Naive thymus-derived CD8-positive, alpha-beta T cell (primary cell): ENCODE measurements around the gene CACNA2D4. TPM values are rescaled to one million over a fixed set of nuclear protein-coding genes. Genes with fewer than 3 reads are reported as not detected.

Source experiments
- ATAC-seq, 2 donors: fragments of 150-1000 bp; cut with Tn5 transposase in 1 of 2; sonication (Bioruptor Pico), chemical (Tn5 transposase) in 1 of 2; 1 replicate in 1 of 2; 2 replicates in 1 of 2; pipeline ENCODE4 v1.10.0; 2021; ENCODE audit warnings: mild to moderate bottlenecking in 2 of 2, moderate library complexity in 2 of 2
- POLR2A ChIA-PET: fragments of 350-600 bp; sonication (Branson Sonifier 250); formaldehyde crosslinking; loops from one replicate; lab custom pipeline; 2021; ENCODE audit warnings: antibody characterized with exemption; lab: Charles Lee
- DNase-seq, 10 donors: peaks; one replicate each; pipeline versions ENCODE4 v3.0.0 to v3.0.0-alpha.2; 2020 to 2022
- H3K27ac Mint-ChIP-seq, 10 donors: one replicate each; pipeline ENCODE4 v1.8.0; 2020 to 2022; ENCODE audit warnings: mild to moderate bottlenecking in 10 of 10, mixed read lengths in 10 of 10, moderate library complexity in 4 of 10, inconsistent platforms in 1 of 10
- H3K27me3 Mint-ChIP-seq, 5 donors: one replicate each; pipeline ENCODE4 v1.8.0; 2021 to 2022; ENCODE audit warnings: mixed read lengths in 5 of 5
- H3K36me3 Mint-ChIP-seq, 3 donors: one replicate each; pipeline ENCODE4 v1.8.0; 2020 to 2022; ENCODE audit warnings: mixed read lengths in 3 of 3, mild to moderate bottlenecking in 2 of 3, inconsistent platforms in 1 of 3
- H3K4me1 Mint-ChIP-seq, 4 donors: one replicate each; pipeline ENCODE4 v1.8.0; 2021 to 2022; ENCODE audit warnings: mixed read lengths in 4 of 4
- H3K4me3 Mint-ChIP-seq, 10 donors: one replicate each; pipeline ENCODE4 v1.8.0; 2020 to 2022; ENCODE audit warnings: mild to moderate bottlenecking in 10 of 10, mixed read lengths in 10 of 10, moderate library complexity in 6 of 10, inconsistent platforms in 1 of 10
- H3K9me3 Mint-ChIP-seq, 9 donors: one replicate each; pipeline ENCODE4 v1.8.0; 2020 to 2022; ENCODE audit warnings: mixed read lengths in 9 of 9, mild to moderate bottlenecking in 3 of 9, inconsistent platforms in 1 of 9, moderate library complexity in 1 of 9
- polyA plus RNA-seq, 3 donors: library from polyadenylated mRNA; unstranded; fragments of 300-500 nt; fragmentation: Illumina TruSeq; gene quantifications; one replicate each; pipeline ENCODE4 v1.2.3, GENCODE V29; 2021
- total RNA-seq, 8 experiments: library from RNA in 2 of 8; stranded (reverse) in 2 of 8; gene quantifications; one replicate each; pipeline ENCODE4 v1.2.3 and lab custom pipeline; 2021 to 2026

The CACNA2D4 gene
- total and polyA plus RNA-seq, 5 experiments from 2014 or later, result 2.1 to 11.5 (median 5.0) TPM

- peak in 1 of 10 donors; percentile 43 for DNase-seq
- no peaks in the 10 kb centered on the region for H3K27me3 Mint-ChIP-seq
- peaks cover 16 to 33% (median 27%) of the 10 kb centered on the region in 4 donors for H3K4me1 Mint-ChIP-seq
- POLR2A ChIA-PET, result interaction anchor here (4.1 to 5.0 kb wide), 2 partner anchors 140 to 147 kb away, joined by 57 read pairs; no protein-coding TSS in a partner anchor
- peak overlapping the region in 1 of 10 donors; percentile 25 for H3K27ac Mint-ChIP-seq
- no peaks in the 10 kb centered on the region for H3K36me3 Mint-ChIP-seq
- H3K4me3 Mint-ChIP-seq, result peak overlapping the region in 1 of 10 donors; percentile 24
- H3K9me3 Mint-ChIP-seq, result no peaks in the 10 kb centered on the region
- ATAC-seq, result no peak
These were observed 124.8 kb downstream of the CACNA2D4 start for GRCh38 chr12:1793426-1794210.

DNA sequence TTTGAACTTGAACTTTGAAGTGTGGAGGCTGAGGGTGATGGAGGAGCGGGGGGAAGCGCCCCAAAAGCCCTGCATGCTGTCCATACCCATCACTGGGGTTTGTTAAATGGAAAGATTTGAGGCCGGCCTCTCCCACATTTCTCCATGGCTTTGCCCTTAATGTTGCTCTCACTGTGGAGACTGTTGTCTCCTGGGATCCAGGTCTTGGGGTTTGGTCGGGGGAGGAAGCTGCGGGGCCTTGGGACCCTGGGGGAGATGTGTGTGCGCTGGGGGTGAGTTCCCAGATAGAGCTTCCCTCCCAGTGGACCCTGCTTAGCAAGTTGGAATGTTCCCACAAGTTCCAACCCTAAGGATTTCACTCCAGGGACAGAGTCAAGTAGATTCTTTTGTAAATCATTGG is 126.0 kb downstream of the CACNA2D4 start:
- Mint-ChIP-seq H3K36me3 (peaks cover 0 to 2% (median 0%) of the 10 kb centered on the region in 3 donors), H3K27me3 (no peaks in the 10 kb centered on the region), H3K4me3 (peak overlapping the region in 2 of 10 donors; percentile 36 to 59), H3K27ac (peak overlapping the region in 2 of 10 donors; percentile 64 to 76), H3K4me1 (peaks cover 14 to 30% (median 27%) of the 10 kb centered on the region in 4 donors), H3K9me3 (no peaks in the 10 kb centered on the region)
- DNase-seq (peak in 1 of 10 donors; percentile 24), ATAC-seq (no peak)
- POLR2A ChIA-PET, result interaction anchor here (1.9 to 5.0 kb wide), 2 partner anchors 139 to 148 kb away, joined by 10 to 57 read pairs; no protein-coding TSS in a partner anchor

DNA sequence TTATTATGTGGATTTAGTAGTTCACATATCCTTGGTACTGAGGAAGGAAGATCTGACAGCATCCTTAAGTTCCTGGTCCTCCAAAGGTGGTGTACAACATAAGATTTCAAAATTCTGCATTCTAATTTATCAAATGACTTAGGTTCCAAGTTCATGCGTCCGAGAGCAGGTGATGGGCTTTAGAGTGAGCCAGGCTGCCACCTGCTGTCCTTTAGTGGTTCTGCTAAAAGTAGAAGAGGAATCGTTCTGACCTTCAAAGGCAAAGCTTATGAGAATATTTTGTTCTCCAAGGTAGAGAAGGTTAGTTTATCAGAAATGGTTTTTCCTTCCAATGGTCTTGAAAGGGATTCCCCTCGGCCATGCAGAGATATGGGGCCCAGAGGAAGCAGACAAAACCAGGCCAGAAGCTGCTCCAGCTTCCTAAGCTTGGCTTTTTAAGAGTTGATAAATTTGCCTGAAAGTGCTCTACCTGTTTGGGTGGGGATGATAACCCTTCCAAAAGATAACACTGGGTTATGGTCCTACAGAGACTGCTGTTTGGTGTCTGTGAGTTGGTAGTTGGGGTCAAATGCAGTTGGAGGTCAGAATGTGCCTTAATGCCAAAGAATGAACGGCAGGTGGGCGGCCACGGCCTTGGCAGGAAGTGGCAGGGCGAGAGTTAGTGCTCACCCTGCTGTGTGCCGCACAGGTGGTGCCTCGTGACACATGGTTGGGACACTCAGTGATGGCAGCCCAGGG is 127.2 kb downstream of the CACNA2D4 start:
- Mint-ChIP-seq H3K9me3 (no peaks in the 10 kb centered on the region), H3K27ac (peak overlapping the region in 9 of 10 donors; percentile 51 to 90 (median 76)), H3K4me1 (peaks cover 14 to 30% (median 27%) of the 10 kb centered on the region in 4 donors), H3K4me3 (peak overlapping the region in 8 of 10 donors; percentile 26 to 59 (median 51)), H3K27me3 (no peaks in the 10 kb centered on the region), H3K36me3 (peaks cover 0 to 11% (median 0%) of the 10 kb centered on the region in 3 donors)
- peak; percentile 43 to 81 (median 66) for DNase-seq
- ATAC-seq, result peak; percentile 51
- POLR2A ChIA-PET, result interaction anchor here (0.6 to 5.0 kb wide), 9 partner anchors 100 to 203 kb away, joined by 3 to 57 read pairs (median 6); partner anchors contain the start of gene ADIPOR2

- H3K27ac Mint-ChIP-seq, result peak overlapping the region in 3 of 10 donors; percentile 39 to 63 (median 41)
These were observed 128.0 kb downstream of the CACNA2D4 start for GRCh38 chr12:1790444-1790843.

GRCh38 chr12:1787714-1788113 is 130.7 kb downstream of the CACNA2D4 start:
- no peak for ATAC-seq
- H3K9me3 Mint-ChIP-seq, result no peaks in the 10 kb centered on the region
- H3K36me3 Mint-ChIP-seq, result peaks cover 0 to 42% (median 0%) of the 10 kb centered on the region in 3 donors
- no peaks in the 10 kb centered on the region for H3K27me3 Mint-ChIP-seq
- no peak overlapping the region for H3K4me3 Mint-ChIP-seq
- DNase-seq, result no peak
- H3K27ac Mint-ChIP-seq, result peak overlapping the region in 1 of 10 donors; percentile 26
- POLR2A ChIA-PET, result no interaction called here
- H3K4me1 Mint-ChIP-seq, result peaks cover 13 to 22% (median 20%) of the 10 kb centered on the region in 4 donors

More at GRCh38 chr12:1790444-1790843, 128.0 kb downstream of the CACNA2D4 start:
- peaks cover 13 to 24% (median 20%) of the 10 kb centered on the region in 4 donors for H3K4me1 Mint-ChIP-seq
- H3K9me3 Mint-ChIP-seq, result no peaks in the 10 kb centered on the region
- peak in 1 of 10 donors; percentile 42 for DNase-seq
- no peak overlapping the region for H3K4me3 Mint-ChIP-seq
- ATAC-seq, result no peak
- peaks cover 0 to 19% (median 0%) of the 10 kb centered on the region in 3 donors for H3K36me3 Mint-ChIP-seq
- no peaks in the 10 kb centered on the region for H3K27me3 Mint-ChIP-seq
- POLR2A ChIA-PET, result interaction anchor here (0.6 to 5.0 kb wide), 9 partner anchors 99 to 204 kb away, joined by 3 to 57 read pairs (median 5); partner anchors contain the start of gene ADIPOR2

GRCh38 chr12:1782215-1782614 is 136.2 kb downstream of the CACNA2D4 start:
- ATAC-seq (no peak), DNase-seq (no peak)
- H3K36me3 Mint-ChIP-seq, result peaks cover 0 to 80% (median 6%) of the 10 kb centered on the region in 3 donors
- no peaks in the 10 kb centered on the region for H3K9me3 Mint-ChIP-seq
- H3K4me1 Mint-ChIP-seq, result no peaks in the 10 kb centered on the region
- POLR2A ChIA-PET, result no interaction called here
- no peak overlapping the region for H3K27ac Mint-ChIP-seq
- no peaks in the 10 kb centered on the region for H3K27me3 Mint-ChIP-seq
- no peak overlapping the region for H3K4me3 Mint-ChIP-seq

DNA sequence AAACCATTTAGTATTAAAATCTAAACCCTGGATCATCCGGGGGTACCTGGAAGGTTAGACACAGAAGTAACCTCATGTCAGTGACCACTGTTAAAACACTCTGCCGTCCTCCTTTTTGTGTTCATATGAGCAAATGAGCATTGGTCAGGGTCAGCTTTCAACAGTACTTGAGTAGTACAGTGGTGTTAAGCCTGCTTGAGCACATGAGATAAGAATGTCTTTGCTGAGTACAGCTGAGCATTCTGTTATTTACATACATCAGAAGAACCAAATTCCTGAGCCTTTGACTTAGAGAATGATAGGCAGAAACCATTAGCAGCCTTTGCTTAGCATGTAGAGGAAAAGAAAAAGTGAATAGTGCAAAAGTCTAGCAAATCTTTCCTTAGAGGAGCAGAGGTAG is 136.7 kb downstream of the CACNA2D4 start:
- POLR2A ChIA-PET, result no interaction called here
- Mint-ChIP-seq H3K4me3 (no peak overlapping the region), H3K9me3 (no peaks in the 10 kb centered on the region), H3K27me3 (no peaks in the 10 kb centered on the region), H3K36me3 (peaks cover 0 to 79% (median 6%) of the 10 kb centered on the region in 3 donors), H3K4me1 (no peaks in the 10 kb centered on the region), H3K27ac (no peak overlapping the region)
- DNase-seq, result no peak
- ATAC-seq, result no peak

DNA sequence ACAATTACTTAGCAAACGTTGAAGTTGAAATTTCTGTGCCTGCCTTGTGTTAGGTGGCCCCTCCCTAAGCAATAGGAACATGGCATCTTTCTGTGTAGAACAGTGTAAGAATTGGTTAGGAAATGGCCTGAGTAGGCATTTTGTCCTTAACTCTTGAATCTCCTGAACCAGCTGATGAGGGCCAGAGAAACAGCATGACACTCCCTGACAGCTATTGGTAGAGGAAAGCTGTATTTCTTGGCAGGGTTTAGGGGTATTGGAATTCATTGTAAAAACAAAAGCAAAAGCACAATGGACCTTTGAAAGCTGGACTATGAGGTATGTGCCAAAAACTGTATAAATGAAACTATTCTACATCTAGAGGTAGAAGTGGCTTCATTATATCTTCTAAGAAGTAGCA is 138.7 kb downstream of the CACNA2D4 start:
- H3K27ac Mint-ChIP-seq, result no peak overlapping the region
- no peak overlapping the region for H3K4me3 Mint-ChIP-seq
- ATAC-seq, result no peak
- peaks cover 3 to 16% (median 7%) of the 10 kb centered on the region in 4 donors for H3K4me1 Mint-ChIP-seq
- DNase-seq, result no peak
- H3K27me3 Mint-ChIP-seq, result no peaks in the 10 kb centered on the region
- POLR2A ChIA-PET, result no interaction called here
- no peaks in the 10 kb centered on the region for H3K9me3 Mint-ChIP-seq
- peaks cover 0 to 80% (median 6%) of the 10 kb centered on the region in 3 donors for H3K36me3 Mint-ChIP-seq

DNA sequence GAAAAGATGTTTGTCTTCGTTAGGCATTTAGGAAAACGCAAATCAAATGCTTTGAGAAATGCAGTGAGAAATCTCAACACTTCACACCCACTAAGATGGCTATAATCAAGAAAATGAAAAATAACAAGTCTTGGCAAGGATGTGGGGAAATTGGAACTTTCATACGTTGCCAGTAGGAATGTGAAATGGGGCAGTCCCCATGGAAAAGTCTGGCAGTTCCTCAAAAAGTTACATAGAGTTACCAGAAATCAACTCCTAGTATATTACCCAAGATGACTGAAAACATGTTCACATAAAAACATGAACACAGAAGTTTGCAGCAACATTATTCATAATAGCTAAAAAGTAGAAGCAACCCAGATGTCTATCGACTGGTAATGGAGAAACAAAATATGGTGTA is 139.5 kb downstream of the CACNA2D4 start:
- ATAC-seq (no peak), DNase-seq (no peak)
- Mint-ChIP-seq H3K9me3 (no peaks in the 10 kb centered on the region), H3K27me3 (no peaks in the 10 kb centered on the region), H3K36me3 (peaks cover 0 to 76% (median 6%) of the 10 kb centered on the region in 3 donors), H3K27ac (peak overlapping the region in 1 of 10 donors; percentile 45), H3K4me1 (peaks cover 3 to 16% (median 7%) of the 10 kb centered on the region in 4 donors), H3K4me3 (no peak overlapping the region)
- POLR2A ChIA-PET, result no interaction called here

- H3K27ac Mint-ChIP-seq, result no peak overlapping the region
- ATAC-seq (no peak), DNase-seq (no peak)
- no peak overlapping the region for H3K4me3 Mint-ChIP-seq
- POLR2A ChIA-PET, result no interaction called here
- no peaks in the 10 kb centered on the region for H3K9me3 Mint-ChIP-seq
- no peaks in the 10 kb centered on the region for H3K27me3 Mint-ChIP-seq
- peaks cover 3 to 16% (median 9%) of the 10 kb centered on the region in 4 donors for H3K4me1 Mint-ChIP-seq
- H3K36me3 Mint-ChIP-seq, result peaks cover 0 to 80% (median 9%) of the 10 kb centered on the region in 3 donors
These were observed 140.7 kb downstream of the CACNA2D4 start for GRCh38 chr12:1777798-1778197.

DNA sequence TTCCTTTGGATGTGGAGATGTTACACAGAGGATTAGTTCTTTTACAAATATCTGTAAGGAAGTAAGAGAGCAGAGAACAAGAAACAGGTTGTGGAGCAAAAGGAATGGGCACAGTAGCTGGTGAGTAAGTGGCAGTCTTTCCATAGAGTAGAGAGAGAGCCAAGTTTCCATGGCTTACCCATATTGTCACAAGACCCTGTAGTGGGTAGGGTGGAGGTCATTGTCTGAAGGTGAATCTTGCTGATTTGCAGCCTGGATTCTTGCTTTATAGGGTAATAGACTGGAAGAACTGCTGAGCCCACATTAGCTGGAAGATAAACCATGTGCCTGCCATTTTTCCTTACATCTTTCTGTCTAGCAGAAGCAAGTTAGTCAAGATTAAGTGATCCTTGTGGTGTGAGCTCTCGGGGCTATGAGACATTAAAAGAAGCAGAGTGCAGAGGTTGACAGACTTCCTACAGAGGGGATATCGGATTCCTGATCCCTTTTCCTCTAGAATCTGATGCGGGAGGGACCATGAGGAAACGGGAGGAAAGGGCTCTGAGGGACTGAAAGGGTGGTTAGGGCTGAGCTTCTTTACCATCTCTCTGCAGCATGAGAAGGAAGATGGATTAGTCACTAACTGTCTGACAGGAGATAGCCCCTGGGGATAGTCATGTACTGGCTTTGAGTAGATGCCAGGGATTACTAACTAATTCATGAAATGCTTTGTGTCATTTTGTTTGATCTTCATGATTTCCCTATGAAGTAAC is 142.1 kb downstream of the CACNA2D4 start:
- DNase-seq, result no peak
- POLR2A ChIA-PET, result no interaction called here
- Mint-ChIP-seq H3K27me3 (no peaks in the 10 kb centered on the region), H3K4me3 (no peak overlapping the region), H3K36me3 (peaks cover 0 to 77% (median 11%) of the 10 kb centered on the region in 3 donors), H3K4me1 (peaks cover 3 to 16% (median 11%) of the 10 kb centered on the region in 4 donors), H3K9me3 (no peaks in the 10 kb centered on the region), H3K27ac (peak overlapping the region in 5 of 10 donors; percentile 6 to 61 (median 13))
- ATAC-seq, result no peak
